HEK293 (cell line): ENCODE measurements around the gene TM2D3.

ENCODE experiments used
- CTCF ChIP-seq: fragments of 450-650 bp; formaldehyde crosslinking; IDR thresholded peaks from 2 replicates; pipeline ENCODE4 v1.5.1; 2016; ENCODE audit warnings: missing biosample characterization, missing genetic modification characterization
- ZNF324 ChIP-seq: fragments of 450-650 bp; formaldehyde crosslinking; IDR thresholded peaks from 2 replicates; pipeline ENCODE4 v1.5.1; 2016; ENCODE audit warnings: missing biosample characterization, missing genetic modification characterization
- ZNF398 ChIP-seq: fragments of 450-650 bp; formaldehyde crosslinking; IDR thresholded peaks from 2 replicates; pipeline ENCODE4 v1.5.1; 2017; ENCODE audit warnings: missing biosample characterization, missing genetic modification characterization
- ZNF501 ChIP-seq: fragments of 450-650 bp; formaldehyde crosslinking; IDR thresholded peaks from 2 replicates; pipeline ENCODE4 v1.5.1; 2016; ENCODE audit warnings: missing biosample characterization, missing genetic modification characterization
- ZNF707 ChIP-seq: fragments of 450-650 bp; formaldehyde crosslinking; IDR thresholded peaks from 2 replicates; pipeline ENCODE4 v1.5.1; 2016; ENCODE audit warnings: missing biosample characterization, missing genetic modification characterization
- ZNF791 ChIP-seq: fragments of 450-650 bp; formaldehyde crosslinking; IDR thresholded peaks from 2 replicates; pipeline ENCODE4 v1.5.1; 2016; ENCODE audit warnings: missing biosample characterization, missing genetic modification characterization
- TF ChIP-seq, protein P1 (sequence below): fragments of 450-650 bp; formaldehyde crosslinking; IDR thresholded peaks from 2 replicates; pipeline ENCODE4 v1.5.1; 2016; ENCODE audit warnings: missing biosample characterization, missing genetic modification characterization

- TF ChIP-seq ZNF707 (tag by site-specific recombination): no peak
- TF ChIP-seq ZNF324 (tag by site-specific recombination): no peak
- TF ChIP-seq CTCF: no peak
- TF ChIP-seq ZNF398: no peak
- TF ChIP-seq ZNF791: no peak
- TF ChIP-seq ZNF501 (tag by site-specific recombination): no peak
- TF ChIP-seq, protein P1, sequence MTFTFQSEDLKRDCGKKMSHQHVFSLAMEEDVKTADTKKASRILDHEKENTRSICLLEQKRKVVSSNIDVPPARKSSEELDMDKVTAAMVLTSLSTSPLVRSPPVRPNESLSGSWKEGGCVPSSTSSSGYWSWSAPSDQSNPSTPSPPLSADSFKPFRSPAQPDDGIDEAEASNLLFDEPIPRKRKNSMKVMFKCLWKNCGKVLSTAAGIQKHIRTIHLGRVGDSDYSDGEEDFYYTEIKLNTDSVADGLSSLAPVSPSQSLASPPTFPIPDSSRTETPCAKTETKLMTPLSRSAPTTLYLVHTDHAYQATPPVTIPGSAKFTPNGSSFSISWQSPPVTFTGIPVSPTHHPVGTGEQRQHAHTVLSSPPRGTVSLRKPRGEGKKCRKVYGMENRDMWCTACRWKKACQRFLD (tag by site-specific recombination): no peak
Observed at GRCh38 chr15:101635944-101636727, 16.0 kb downstream of the TM2D3 start.
